Measurements from ENCODE around the gene KDM4F. TPM values are rescaled to one million over a fixed set of nuclear protein-coding genes. Genes with fewer than 3 reads are reported as not detected.

The KDM4F gene
- total RNA-seq, 2 experiments from 2014 or later: not detected

GRCh38 chr11:95058621-95059020 is 9.4 kb downstream of the KDM4F start:
- CTCF ChIA-PET: interaction anchor here (1.1 kb wide), 1 partner anchor 11 kb away, joined by 3 read pairs; no protein-coding TSS in a partner anchor

DNA sequence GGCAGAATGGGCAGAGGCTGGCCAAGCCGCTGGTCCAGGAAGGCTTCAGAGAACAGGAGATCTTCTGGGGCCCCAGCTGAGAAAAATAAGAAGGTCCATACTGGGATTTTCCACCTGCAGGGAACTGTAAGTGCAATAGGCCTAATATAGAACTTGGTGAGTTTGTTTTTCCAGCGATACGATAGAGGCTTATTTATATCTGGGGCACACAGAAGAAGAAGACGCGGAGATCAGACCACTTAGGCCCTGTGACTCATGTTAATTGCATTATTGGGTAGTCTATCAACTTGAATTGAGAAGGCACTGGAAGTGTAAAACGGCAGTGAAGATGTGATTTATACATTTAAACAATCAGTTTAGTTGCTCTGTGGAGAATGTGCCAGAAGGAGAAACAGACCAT is 9.8 kb downstream of the KDM4F start:
- ChIA-PET CTCF (interaction anchor here (1.1 kb wide), 1 partner anchor 11 kb away, joined by 3 read pairs; no protein-coding TSS in a partner anchor), POLR2A (no interaction called here)

More at GRCh38 chr11:95058621-95059020, 9.4 kb downstream of the KDM4F start:
- POLR2A ChIA-PET: no interaction called here

- CTCF ChIA-PET: no interaction called here
- POLR2A ChIA-PET: no interaction called here
Observed at GRCh38 chr11:95065336-95065735, 16.1 kb downstream of the KDM4F start.

- ChIA-PET POLR2A (interaction anchor here (0.6 to 3.9 kb wide), 6 partner anchors 24 to 1326 kb away, joined by 3 to 36 read pairs (median 10); partner anchors contain the start of genes ENDOD1 and JRKL), CTCF (interaction anchor here (0.6 to 4.7 kb wide), 10 partner anchors 10 to 1301 kb away, joined by 3 to 26 read pairs (median 6); partner anchors contain the start of genes CWC15 and KDM4D)
Observed at GRCh38 chr11:95066716-95067038, 17.5 kb downstream of the KDM4F start, which contains the start of gene SRSF8. SRSF8 (plus strand) TSS chr11:95066919; CDS start chr11:95067227, 308 bp downstream.

DNA sequence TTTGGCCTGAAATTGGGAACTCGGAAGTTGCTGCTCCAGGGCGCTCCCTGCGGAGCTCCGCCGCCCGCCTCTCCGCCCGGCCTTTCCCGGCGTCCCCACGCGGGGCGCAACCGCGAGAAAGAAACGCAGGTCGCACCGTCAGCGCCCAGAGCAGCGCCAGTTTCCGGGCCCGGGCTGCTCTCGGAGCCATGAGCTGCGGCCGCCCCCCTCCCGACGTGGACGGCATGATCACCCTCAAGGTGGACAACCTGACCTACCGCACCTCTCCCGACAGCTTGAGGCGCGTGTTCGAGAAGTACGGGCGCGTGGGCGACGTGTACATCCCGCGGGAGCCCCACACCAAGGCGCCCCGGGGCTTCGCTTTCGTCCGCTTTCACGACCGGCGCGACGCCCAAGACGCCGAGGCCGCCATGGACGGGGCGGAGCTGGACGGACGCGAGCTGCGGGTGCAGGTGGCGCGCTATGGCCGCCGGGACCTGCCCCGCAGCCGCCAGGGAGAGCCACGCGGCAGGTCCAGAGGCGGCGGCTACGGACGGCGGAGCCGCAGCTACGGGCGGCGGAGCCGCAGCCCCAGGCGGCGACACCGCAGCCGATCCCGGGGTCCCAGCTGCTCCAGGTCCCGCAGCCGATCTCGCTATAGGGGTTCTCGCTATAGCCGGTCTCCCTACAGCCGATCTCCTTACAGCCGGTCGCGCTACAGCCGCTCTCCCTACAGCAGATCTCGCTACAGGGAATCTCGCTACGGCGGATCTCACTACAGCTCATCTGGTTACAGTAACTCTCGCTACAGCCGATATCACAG is 18.0 kb downstream of the KDM4F start:
- CTCF ChIA-PET: interaction anchor here (0.6 to 4.7 kb wide), 15 partner anchors 9 to 1301 kb away, joined by 3 to 26 read pairs (median 5); partner anchors contain the start of genes CWC15 and KDM4D
- POLR2A ChIA-PET: interaction anchor here (0.6 to 3.9 kb wide), 10 partner anchors 17 to 1327 kb away, joined by 3 to 36 read pairs (median 7); partner anchors contain the start of genes CEP57, CWC15, ENDOD1 and FAM76B

DNA sequence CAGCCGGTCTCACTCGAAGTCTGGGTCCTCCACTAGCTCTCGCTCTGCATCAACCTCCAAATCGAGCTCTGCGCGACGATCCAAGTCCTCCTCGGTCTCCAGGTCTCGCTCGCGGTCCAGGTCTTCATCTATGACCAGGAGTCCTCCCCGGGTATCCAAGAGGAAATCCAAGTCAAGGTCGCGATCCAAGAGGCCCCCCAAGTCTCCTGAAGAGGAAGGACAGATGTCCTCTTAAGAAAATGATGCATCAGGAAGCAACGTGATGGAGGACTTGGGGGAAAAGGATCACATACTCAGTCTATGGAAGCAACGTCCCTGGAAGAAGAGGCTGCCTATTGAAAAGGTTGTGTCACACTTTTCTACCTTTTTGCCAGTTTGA is 18.6 kb downstream of the KDM4F start:
- ChIA-PET CTCF (interaction anchor here (0.8 to 4.7 kb wide), 11 partner anchors 8 to 638 kb away, joined by 3 to 26 read pairs (median 5); partner anchors contain the start of genes CWC15 and KDM4D), POLR2A (interaction anchor here (1.0 to 3.9 kb wide), 7 partner anchors 17 to 722 kb away, joined by 3 to 36 read pairs (median 9); partner anchors contain the start of genes CEP57, CWC15, ENDOD1 and FAM76B)

GRCh38 chr11:95068549-95068948 is 19.3 kb downstream of the KDM4F start:
- POLR2A ChIA-PET: interaction anchor here (2.8 to 3.9 kb wide), 2 partner anchors 22 to 721 kb away, joined by 14 to 36 read pairs; partner anchors contain the start of genes CEP57, ENDOD1 and FAM76B
- CTCF ChIA-PET: interaction anchor here (1.0 to 4.7 kb wide), 5 partner anchors 16 to 83 kb away, joined by 3 to 26 read pairs (median 6); no protein-coding TSS in a partner anchor

DNA sequence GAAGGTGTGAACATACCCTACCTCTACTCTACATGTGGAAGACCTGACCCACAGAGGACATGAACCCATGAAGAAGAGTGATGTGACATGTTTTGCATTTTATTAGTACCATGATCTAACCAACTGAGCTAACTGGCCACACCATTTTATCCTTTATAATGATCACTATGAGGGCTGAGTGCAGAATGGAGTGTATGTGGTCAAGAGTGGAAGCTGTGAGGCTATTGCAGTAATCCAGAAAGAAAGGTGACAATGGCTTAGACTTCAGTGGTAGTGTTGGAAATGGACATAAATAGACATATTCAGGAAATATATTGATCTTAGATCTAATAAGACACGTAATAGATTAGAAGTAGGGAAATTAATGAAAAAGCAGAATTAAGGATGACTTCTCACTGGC is 21.2 kb downstream of the KDM4F start:
- ChIA-PET POLR2A (interaction anchor here (0.7 to 1.0 kb wide), 2 partner anchors 19 to 21 kb away, joined by 4 to 6 read pairs; partner anchors contain the start of gene ENDOD1), CTCF (interaction anchor here (0.5 to 4.7 kb wide), 13 partner anchors 12 to 750 kb away, joined by 3 to 26 read pairs (median 4); no protein-coding TSS in a partner anchor)

GRCh38 chr11:95072948-95073347 is 23.7 kb downstream of the KDM4F start:
- ChIA-PET POLR2A (interaction anchor here (1.1 kb wide), 1 partner anchor 12 kb away, joined by 3 read pairs; no protein-coding TSS in a partner anchor), CTCF (interaction anchor here (1.7 kb wide), 2 partner anchors 11 to 78 kb away, joined by 5 read pairs; no protein-coding TSS in a partner anchor)

GRCh38 chr11:95074792-95075563 is 25.8 kb downstream of the KDM4F start:
- POLR2A ChIA-PET: no interaction called here
- CTCF ChIA-PET: interaction anchor here (1.9 kb wide), 1 partner anchor 9 kb away, joined by 5 read pairs; no protein-coding TSS in a partner anchor

DNA sequence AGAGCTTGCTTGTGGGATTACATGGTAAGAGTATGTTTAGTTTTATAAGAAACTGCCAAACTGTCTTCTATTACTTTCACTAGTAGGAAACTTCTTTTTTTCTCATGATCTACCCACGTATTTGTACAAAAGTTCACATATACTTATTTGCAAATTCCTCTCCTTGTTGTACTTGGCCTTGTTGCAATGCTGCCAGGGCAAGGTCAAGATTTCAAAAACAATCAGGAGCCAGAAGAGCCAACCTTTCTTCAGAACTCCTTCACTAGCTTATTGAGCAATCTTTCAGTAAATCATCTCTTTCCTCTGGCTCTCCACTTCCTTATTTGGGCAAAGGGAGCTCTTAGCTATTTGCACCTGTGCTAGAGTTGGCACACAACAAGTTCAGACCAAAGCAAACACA is 27.2 kb downstream of the KDM4F start:
- ChIA-PET CTCF (interaction anchor here (1.0 to 1.9 kb wide), 4 partner anchors 8 to 77 kb away, joined by 3 to 5 read pairs (median 4); partner anchors contain the start of gene SRSF8), POLR2A (no interaction called here)

- CTCF ChIA-PET: interaction anchor here (1.0 to 1.5 kb wide), 3 partner anchors 10 to 76 kb away, joined by 3 to 5 read pairs (median 4); partner anchors contain the start of gene SRSF8
- POLR2A ChIA-PET: no interaction called here
Observed at GRCh38 chr11:95076981-95077380, 27.8 kb downstream of the KDM4F start.

- ChIA-PET POLR2A (no interaction called here), CTCF (no interaction called here)
Observed at GRCh38 chr11:95078526-95078925, 29.3 kb downstream of the KDM4F start.

DNA sequence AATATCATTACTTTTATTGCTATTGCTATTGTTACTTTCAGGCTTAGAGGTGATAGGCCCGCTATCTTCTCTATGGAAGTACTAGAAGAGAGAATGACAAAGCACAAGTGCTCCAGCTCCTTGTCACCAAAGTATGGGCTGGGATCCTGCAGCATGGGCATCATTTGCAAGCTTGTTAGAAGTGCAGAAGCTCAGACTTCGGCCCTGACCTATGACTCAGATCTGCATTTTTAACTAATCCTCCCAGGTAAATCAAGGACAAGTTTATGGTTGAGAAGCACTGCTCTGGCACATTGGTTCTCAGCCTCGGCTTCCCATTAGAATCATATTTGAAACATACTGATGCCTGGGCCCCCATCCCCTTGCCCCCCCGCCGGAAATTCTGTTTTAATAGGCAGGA is 31.8 kb downstream of the KDM4F start:
- ChIA-PET CTCF (interaction anchor here (1.4 kb wide), 1 partner anchor 14 kb away, joined by 3 read pairs; the partner anchor contains the start of gene SRSF8), POLR2A (interaction anchor here (1.1 kb wide), 1 partner anchor 12 kb away, joined by 5 read pairs; no protein-coding TSS in a partner anchor)

- ChIA-PET POLR2A (interaction anchor here (1.1 kb wide), 1 partner anchor 12 kb away, joined by 5 read pairs; no protein-coding TSS in a partner anchor), CTCF (interaction anchor here (0.7 kb wide), 1 partner anchor 12 kb away, joined by 3 read pairs; no protein-coding TSS in a partner anchor)
Observed at GRCh38 chr11:95081412-95081811, 32.2 kb downstream of the KDM4F start.

DNA sequence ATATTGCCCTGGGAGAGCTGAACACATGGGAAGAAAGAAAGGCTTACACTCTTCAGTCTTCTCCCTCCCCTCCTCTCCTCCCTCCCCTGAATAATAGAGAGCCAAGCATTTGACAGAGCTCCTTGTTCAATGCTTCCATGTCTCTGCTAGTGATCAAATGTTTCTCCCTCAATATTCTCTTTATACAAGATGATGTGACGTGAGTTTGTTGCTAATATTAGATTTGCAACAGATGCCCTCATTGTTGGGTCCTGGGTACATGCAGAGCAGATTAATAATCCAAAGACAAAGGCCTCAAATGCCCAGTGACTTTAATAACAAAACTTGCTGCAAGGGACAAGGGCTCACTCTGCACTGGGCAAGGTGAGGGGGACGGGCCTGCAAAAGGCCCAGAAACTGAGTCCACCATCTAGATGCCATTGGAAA is 33.4 kb downstream of the KDM4F start:
- ChIA-PET CTCF (no interaction called here), POLR2A (no interaction called here)

DNA sequence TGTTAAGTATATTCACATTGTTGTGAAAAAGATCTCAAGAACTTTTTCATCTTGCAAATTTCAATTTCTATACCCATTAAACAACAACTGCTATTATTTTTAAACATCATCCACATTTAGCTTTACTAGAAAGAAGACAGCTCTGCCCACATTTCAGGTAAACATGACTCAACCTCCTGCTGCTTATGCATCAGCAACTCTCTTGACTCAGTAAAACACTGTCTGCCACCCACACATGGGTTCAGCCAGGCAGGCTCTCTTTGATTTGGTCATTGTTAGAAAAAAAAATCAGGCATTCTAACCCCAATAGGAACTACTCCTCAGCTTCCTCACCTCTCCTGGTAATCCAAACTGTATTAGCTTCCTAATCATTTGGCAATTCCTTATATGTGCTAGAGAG is 35.3 kb downstream of the KDM4F start:
- POLR2A ChIA-PET: interaction anchor here (0.6 to 1.2 kb wide), 4 partner anchors 12 to 705 kb away, joined by 3 to 4 read pairs (median 3); partner anchors contain the start of gene FAM76B
- CTCF ChIA-PET: interaction anchor here (1.0 to 1.9 kb wide), 7 partner anchors 9 to 68 kb away, joined by 3 to 7 read pairs (median 5); partner anchors contain the start of gene SRSF8

GRCh38 chr11:95085117-95085816 is 36.0 kb downstream of the KDM4F start:
- ChIA-PET CTCF (interaction anchor here (1.2 to 1.9 kb wide), 5 partner anchors 10 to 66 kb away, joined by 4 to 7 read pairs (median 5); partner anchors contain the start of gene SRSF8), POLR2A (interaction anchor here (0.6 to 1.2 kb wide), 4 partner anchors 11 to 704 kb away, joined by 3 to 4 read pairs (median 3); partner anchors contain the start of gene FAM76B)

Measured in activated CD8-positive, alpha-beta memory T cell treated with anti-CD3 and anti-CD28 coated beads for 36 hours (primary cell).